Hippocampal formation (tissue), 2 donors: ENCODE data around the gene NUSAP1.
"Not testable (repeated sequence)": the region's sequence is repeated elsewhere in the genome, so short reads cannot be mapped to it uniquely, and the experiment has no call there.

Source experiments
- DNase-seq, 2 donors: peaks; one replicate each; lab custom pipeline; 2025; lab: John Stamatoyannopoulos, UW

NUSAP1 gene

GRCh38 chr15:41411441-41411840 is 78.8 kb downstream of the NUSAP1 start:
- DNase-seq, result no peak

- no peak for DNase-seq
These were observed 83.6 kb downstream of the NUSAP1 start for GRCh38 chr15:41416128-41416741.

GRCh38 chr15:41416742-41417417 is 84.2 kb downstream of the NUSAP1 start, which contains the start of gene RTF1:
Gene RTF1 (plus strand): TSS chr15:41417095. CDS start chr15:41417116, 21 bp downstream.
- DNase-seq, result peak; percentile 80 to 93

DNA sequence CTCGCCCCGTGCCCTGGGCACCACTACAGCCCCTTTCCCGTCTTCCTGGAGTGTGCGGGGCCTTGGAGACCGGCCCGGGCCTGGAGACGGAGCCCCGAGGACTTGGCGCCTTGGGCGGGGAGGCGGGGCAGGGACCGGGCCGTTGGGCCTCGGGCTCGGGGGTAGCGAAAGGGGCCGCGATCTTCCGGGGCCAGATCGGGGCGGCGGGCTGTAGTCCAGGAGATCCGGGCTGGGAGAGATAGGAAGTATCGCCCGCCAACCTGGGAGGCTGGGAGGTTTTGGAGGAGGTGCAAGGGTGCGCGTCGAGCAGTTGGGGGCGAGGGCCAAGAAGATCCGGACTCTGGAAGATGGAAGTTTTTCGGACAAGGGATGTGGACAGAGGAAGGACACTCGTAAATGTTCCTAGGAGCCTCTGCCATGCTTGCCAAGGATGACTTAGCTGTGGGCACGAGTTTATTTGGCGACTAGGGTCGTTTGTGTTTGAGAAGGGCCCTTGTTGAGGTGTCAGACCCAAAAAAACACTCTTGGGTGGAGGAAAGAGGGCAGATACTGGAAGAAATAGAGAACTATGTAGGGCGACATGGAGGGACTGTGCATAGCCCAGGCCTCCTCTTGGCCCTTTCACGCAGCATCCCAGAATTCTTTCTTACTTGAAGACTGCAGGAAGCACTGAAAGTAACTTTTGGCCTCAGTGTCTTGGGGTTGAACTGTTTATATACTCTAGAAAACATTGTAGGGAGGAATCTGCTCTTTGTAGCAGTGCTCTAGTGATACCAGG is 84.9 kb downstream of the NUSAP1 start:
- DNase-seq, result no peak

- DNase-seq, result no peak
These were observed 91.4 kb downstream of the NUSAP1 start for GRCh38 chr15:41423979-41424659.

GRCh38 chr15:41424809-41425208 is 92.1 kb downstream of the NUSAP1 start:
- no peak for DNase-seq

DNA sequence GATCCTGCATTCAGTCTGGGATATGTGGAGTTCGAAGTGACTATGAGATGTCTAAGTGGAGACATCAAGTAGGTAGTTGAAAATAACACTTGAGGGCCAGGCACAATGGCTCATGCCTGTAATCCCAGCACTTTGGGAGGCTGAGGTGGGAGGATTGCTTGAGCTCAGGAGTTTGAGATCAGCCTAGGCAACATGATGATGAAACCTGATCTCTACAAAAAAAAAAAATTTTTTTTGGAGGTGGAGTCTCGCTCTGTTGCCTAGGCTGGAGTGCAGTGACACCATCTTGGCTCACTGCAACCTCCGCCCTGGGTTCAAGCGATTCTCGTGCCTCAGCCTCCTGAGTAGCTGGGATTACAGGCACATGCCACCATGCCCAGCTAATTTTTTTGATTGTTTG is 93.2 kb downstream of the NUSAP1 start:
- DNase-seq, result not testable (repeated sequence)

DNA sequence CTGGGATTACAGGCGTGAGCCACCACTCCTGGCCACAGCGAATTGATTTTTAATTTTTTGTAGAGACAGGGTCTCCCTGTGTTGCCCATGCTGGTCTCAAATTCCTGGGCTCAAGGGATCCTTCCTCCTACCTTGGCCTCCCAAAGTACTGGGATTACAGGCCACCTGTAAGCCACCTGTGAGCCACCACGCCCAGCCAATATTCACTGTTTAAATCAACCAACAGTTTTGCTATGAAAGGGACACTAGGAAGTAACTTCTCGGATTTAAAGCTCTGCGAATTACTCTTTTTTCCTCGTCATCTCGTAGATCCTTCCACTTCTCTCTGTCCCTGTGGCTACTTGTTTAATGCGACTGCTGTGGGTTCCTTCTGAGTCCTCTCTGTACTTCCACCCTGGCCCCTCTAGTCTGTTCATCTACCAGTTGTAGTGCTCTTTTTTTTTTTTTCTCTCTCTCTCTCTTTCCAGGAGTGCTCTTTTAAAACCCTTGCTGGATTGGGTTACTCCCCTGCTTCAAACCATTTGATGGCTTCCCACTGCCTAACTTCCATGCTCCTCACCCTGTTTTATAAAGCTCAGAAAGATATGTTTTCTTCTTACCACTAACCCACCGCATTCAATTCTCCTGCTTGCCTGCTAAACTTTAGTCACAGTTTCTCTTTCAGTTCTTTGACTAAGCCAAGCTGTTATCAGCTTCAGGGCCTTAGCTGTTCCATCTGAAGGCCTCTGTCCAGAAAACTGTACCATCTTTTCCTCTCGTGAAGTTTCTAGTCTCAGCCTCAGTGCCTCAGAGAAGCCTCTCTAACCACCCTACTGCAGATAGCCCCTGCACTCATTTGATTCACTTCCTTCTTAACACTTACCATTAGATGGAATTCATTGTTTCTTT is 96.6 kb downstream of the NUSAP1 start:
- no peak for DNase-seq
